Adrenal gland (tissue), 5 donors: ENCODE results near the gene DCXR.

Experiments
- CTCF ChIP-seq, 6 experiments: fragments of 450-650 bp in 4 of 6; fragments of 200-600 bp in 2 of 6; sonication (generic) in 1 of 6; IDR thresholded peaks; 1 replicate in 5 of 6; 2 replicates in 1 of 6; pipeline versions ENCODE4 v1.5.1 to v1.8.0; 2016 to 2021; ENCODE audit warnings: antibody characterized with exemption in 6 of 6, mild to moderate bottlenecking in 2 of 6, moderate library complexity in 1 of 6
- POLR2A ChIP-seq, 2 donors: fragments of 450-650 bp; IDR thresholded peaks; one replicate each; pipeline ENCODE4 v1.6.1; 2017; ENCODE audit warnings: antibody characterized with exemption in 2 of 2, mild to moderate bottlenecking in 2 of 2, moderate library complexity in 1 of 2
- donor health status: DM: no; HTN: no; CAD: no.

DNA sequence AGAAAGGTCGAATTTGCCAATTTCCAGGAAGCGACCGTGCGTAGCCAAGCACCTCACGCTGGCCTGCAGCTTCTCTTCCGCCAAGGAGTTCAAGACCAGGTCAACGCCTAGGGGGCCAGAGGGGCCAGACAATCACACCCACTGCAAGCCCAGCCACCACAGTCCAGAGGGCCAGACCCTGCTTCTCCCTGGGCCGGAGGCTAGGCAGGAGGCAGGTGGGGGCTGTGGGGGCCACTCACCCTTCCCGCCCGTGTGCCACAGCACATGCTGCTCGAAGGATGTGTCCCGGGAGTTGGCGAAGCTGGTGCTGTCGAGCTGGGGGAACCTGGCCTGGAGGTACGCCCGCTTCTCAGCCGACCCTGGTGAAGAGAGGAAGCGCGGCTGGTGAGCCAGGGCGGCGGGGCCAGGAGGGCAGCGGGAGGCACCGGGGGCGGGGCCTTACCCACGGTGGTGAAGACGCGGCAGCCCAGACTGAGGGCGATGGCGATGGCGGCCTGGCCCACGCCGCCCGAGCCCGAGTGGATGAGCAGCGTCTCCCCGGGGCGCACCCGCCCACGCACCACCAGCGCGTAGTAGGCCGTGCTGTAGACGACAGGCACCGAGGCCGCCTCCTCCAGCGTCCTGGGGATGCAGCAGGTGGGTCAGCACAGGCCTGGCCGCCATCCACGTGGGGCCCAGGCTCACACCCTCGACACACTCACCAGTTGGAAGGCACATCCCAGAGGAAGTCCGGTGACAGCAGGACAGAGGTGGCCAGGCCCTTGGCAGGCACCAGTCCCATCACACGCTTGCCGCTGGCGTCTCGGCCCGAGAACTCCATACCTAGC, 46.2 kb upstream of the DCXR start:
- TF ChIP-seq CTCF (IDR thresholded peaks at IDR 0.05) (no peak), POLR2A (IDR thresholded peaks at IDR 0.05) (no peak)
